Tibial nerve (tissue), 4 donors: Measurements from ENCODE around the gene GABBR2. TPM values are rescaled to one million over a fixed set of nuclear protein-coding genes. Genes with fewer than 3 reads are reported as not detected.

ENCODE experiments used
- DNase-seq, 2 donors: peaks; one replicate each; pipeline ENCODE4 v3.0.0-alpha.2; 2019; ENCODE audit warnings: low spot score in 2 of 2
- H3K27ac ChIP-seq, 4 donors: fragments of 200-600 bp; sonication (generic) in 3 of 4; one replicate each; pipeline ENCODE4 v1.5.1; 2017 to 2019; ENCODE audit warnings: mild to moderate bottlenecking in 1 of 4
- H3K27me3 ChIP-seq, 2 donors: fragments of 200-600 bp; sonication (generic) in 1 of 2; one replicate each; pipeline versions ENCODE4 v1.5.1 to v1.6.0; 2017 to 2019
- H3K36me3 ChIP-seq, 3 donors: fragments of 200-600 bp; sonication (generic); one replicate each; pipeline ENCODE4 v1.5.1; 2018 to 2019
- H3K4me1 ChIP-seq, 4 donors: fragments of 200-600 bp; sonication (generic) in 3 of 4; one replicate each; pipeline ENCODE4 v1.5.1; 2017 to 2019
- H3K4me3 ChIP-seq, 4 donors: fragments of 200-600 bp; sonication (generic) in 3 of 4; one replicate each; pipeline ENCODE4 v1.5.1; 2017 to 2019; ENCODE audit warnings: mild to moderate bottlenecking in 1 of 4, moderate library complexity in 1 of 4
- H3K9me3 ChIP-seq, 4 donors: fragments of 200-600 bp; sonication (generic) in 3 of 4; one replicate each; pipeline ENCODE4 v1.5.1; 2017 to 2019
- CTCF ChIP-seq, 5 experiments: fragments of 200-600 bp in 3 of 5; fragments of 450-650 bp in 2 of 5; sonication (generic) in 3 of 5; IDR thresholded peaks; one replicate each; pipeline ENCODE4 v1.5.1; 2016 to 2019; ENCODE audit warnings: antibody characterized with exemption in 5 of 5, mild to moderate bottlenecking in 3 of 5, moderate library complexity in 2 of 5
- EP300 ChIP-seq, 2 donors: sonication (generic); formaldehyde crosslinking; IDR thresholded peaks; one replicate each; pipeline ENCODE4 v1.6.1; 2017; ENCODE audit warnings: antibody characterized with exemption in 2 of 2, mild to moderate bottlenecking in 1 of 2
- POLR2A ChIP-seq, 2 donors: fragments of 450-650 bp; IDR thresholded peaks; one replicate each; pipeline ENCODE4 v1.6.1; 2017; ENCODE audit warnings: antibody characterized with exemption in 2 of 2, mild to moderate bottlenecking in 2 of 2, moderate library complexity in 2 of 2
- WGBS, 2 donors: methylation state at CpG; one replicate each; pipeline ENCODE4 v1.1.5; 2018; 5-methylcytosine and 5-hydroxymethylcytosine counted together
- total RNA-seq, 4 donors: library from RNA; depleted of rRNA; stranded (reverse); fragments of >200 nt; gene quantifications; one replicate each; pipeline ENCODE4 v1.1.0, GENCODE V29; 2016

The GABBR2 gene
- total RNA-seq, 4 donors from 2014 or later = 0.20 to 0.22 TPM; not detected in 2

GRCh38 chr9:98372077-98372836 lies 336.5 kb downstream of the GABBR2 start:
- no peak overlapping the region for H3K4me3 ChIP-seq
- H3K4me1 ChIP-seq = no peaks in the 10 kb centered on the region
- H3K27me3 ChIP-seq = no peaks in the 10 kb centered on the region
- H3K27ac ChIP-seq = no peak overlapping the region
- no peaks in the 10 kb centered on the region for H3K9me3 ChIP-seq
- TF ChIP-seq POLR2A (IDR thresholded peaks at IDR 0.05) (no peak), CTCF (IDR thresholded peaks at IDR 0.05) (no peak), EP300 (IDR thresholded peaks at IDR 0.05) (no peak)
- H3K36me3 ChIP-seq = no peaks in the 10 kb centered on the region
- WGBS, 2 donors = 68 to 74% methylated on average over 7 of the region's 7 CpGs
- no peak for DNase-seq

- peaks cover 0 to 8% (median 0%) of the 10 kb centered on the region in 4 donors for H3K9me3 ChIP-seq
- WGBS, 2 donors = 79 to 88% methylated on average over 4 of the region's 4 CpGs
- DNase-seq = no peak
- H3K36me3 ChIP-seq = no peaks in the 10 kb centered on the region
- no peaks in the 10 kb centered on the region for H3K27me3 ChIP-seq
- no peak for TF ChIP-seq POLR2A (IDR thresholded peaks at IDR 0.05)
- no peak for TF ChIP-seq EP300 (IDR thresholded peaks at IDR 0.05)
- no peak for TF ChIP-seq CTCF (IDR thresholded peaks at IDR 0.05)
- H3K4me3 ChIP-seq = no peak overlapping the region
- H3K27ac ChIP-seq = no peak overlapping the region
- H3K4me1 ChIP-seq = no peaks in the 10 kb centered on the region
Observed at GRCh38 chr9:98370976-98371315, 337.8 kb downstream of the GABBR2 start.

- no peak for DNase-seq
- no peak for TF ChIP-seq CTCF (IDR thresholded peaks at IDR 0.05)
- TF ChIP-seq EP300 (IDR thresholded peaks at IDR 0.05) = no peak
- no peak for TF ChIP-seq POLR2A (IDR thresholded peaks at IDR 0.05)
- H3K9me3 ChIP-seq = peaks cover 0 to 13% (median 0%) of the 10 kb centered on the region in 4 donors
- no peak overlapping the region for H3K27ac ChIP-seq
- no peaks in the 10 kb centered on the region for H3K4me1 ChIP-seq
- H3K4me3 ChIP-seq = no peak overlapping the region
- WGBS, 2 donors = 88 to 92% methylated on average over 9 of the region's 9 CpGs
- no peaks in the 10 kb centered on the region for H3K27me3 ChIP-seq
- no peaks in the 10 kb centered on the region for H3K36me3 ChIP-seq
Observed at GRCh38 chr9:98370300-98370975, 338.3 kb downstream of the GABBR2 start.

- H3K27ac ChIP-seq = no peak overlapping the region
- 89 to 98% methylated on average over 2 of the region's 2 CpGs for WGBS, 2 donors
- no peak for DNase-seq
- H3K4me3 ChIP-seq = no peak overlapping the region
- peaks cover 0 to 18% (median 1%) of the 10 kb centered on the region in 4 donors for H3K9me3 ChIP-seq
- H3K36me3 ChIP-seq = no peaks in the 10 kb centered on the region
- H3K27me3 ChIP-seq = no peaks in the 10 kb centered on the region
- TF ChIP-seq CTCF (IDR thresholded peaks at IDR 0.05) (no peak), EP300 (IDR thresholded peaks at IDR 0.05) (no peak), POLR2A (IDR thresholded peaks at IDR 0.05) (no peak)
- H3K4me1 ChIP-seq = no peaks in the 10 kb centered on the region
Observed at GRCh38 chr9:98369896-98370295, 338.8 kb downstream of the GABBR2 start.

- 59 to 78% methylated on average over 2 of the region's 2 CpGs for whole genome bisulfite sequencing, 2 donors
- Histone ChIP-seq H3K27me3 (no peaks in the 10 kb centered on the region), H3K9me3 (peaks cover 0 to 20% (median 1%) of the 10 kb centered on the region in 4 donors), H3K27ac (no peak overlapping the region), H3K4me1 (no peaks in the 10 kb centered on the region), H3K4me3 (no peak overlapping the region), H3K36me3 (no peaks in the 10 kb centered on the region)
- DNase-seq = no peak
- TF ChIP-seq CTCF (IDR thresholded peaks at IDR 0.05) = no peak
- no peak for TF ChIP-seq POLR2A (IDR thresholded peaks at IDR 0.05)
- no peak for TF ChIP-seq EP300 (IDR thresholded peaks at IDR 0.05)
Observed at GRCh38 chr9:98369471-98369870, 339.3 kb downstream of the GABBR2 start.
